ENCODE measurements around the gene TRIM50. TPM values are rescaled to one million over a fixed set of nuclear protein-coding genes. Genes with fewer than 3 reads are reported as not detected.
A peak's percentile ranks its signal among the peaks of the same experiment; 100 is the strongest.

The TRIM50 gene
- total RNA-seq, 1 donor from 2014 or later: 0.33 TPM

GRCh38 chr7:73349763-73350162, 21.9 kb upstream of the TRIM50 start:
- H3K9me3 ChIP-seq (replicated peaks): peaks cover 12% of the 10 kb centered on the region
- no peak for TF ChIP-seq CTCF (IDR thresholded peaks at IDR 0.05; ENCODE audit: borderline replicate concordance)
- intact Hi-C loops (cut with micrococcal nuclease): no loop called here
- H3K27ac ChIP-seq (replicated peaks): no peak overlapping the region
- no peak overlapping the region for H3K4me3 ChIP-seq
- H3K4me1 ChIP-seq: peaks cover 5% of the 10 kb centered on the region
- peaks cover 8% of the 10 kb centered on the region for H3K27me3 ChIP-seq (ENCODE audit: low read depth)
- DNase-seq: no peak
- H3K36me3 ChIP-seq: no peaks in the 10 kb centered on the region

- H3K27me3 ChIP-seq (ENCODE audit: low read depth): peaks cover 23% of the 10 kb centered on the region
- no peaks in the 10 kb centered on the region for H3K9me3 ChIP-seq (replicated peaks)
- H3K27ac ChIP-seq (replicated peaks): no peak overlapping the region
- intact Hi-C loops (cut with micrococcal nuclease): no loop called here
- H3K4me1 ChIP-seq: peaks cover 5% of the 10 kb centered on the region
- DNase-seq: no peak
- no peak for TF ChIP-seq CTCF (IDR thresholded peaks at IDR 0.05; ENCODE audit: borderline replicate concordance)
- no peak overlapping the region for H3K4me3 ChIP-seq
- H3K36me3 ChIP-seq: no peaks in the 10 kb centered on the region
Measured at GRCh38 chr7:73345951-73346350, 18.1 kb upstream of the TRIM50 start.

- intact Hi-C loops (cut with micrococcal nuclease): no loop called here
- Histone ChIP-seq H3K27me3 (ENCODE audit: low read depth) (peaks cover 27% of the 10 kb centered on the region), H3K4me1 (peaks cover 2% of the 10 kb centered on the region), H3K4me3 (no peak overlapping the region), H3K9me3 (replicated peaks) (no peaks in the 10 kb centered on the region), H3K27ac (replicated peaks) (no peak overlapping the region), H3K36me3 (no peaks in the 10 kb centered on the region)
- no peak for DNase-seq
- no peak for TF ChIP-seq CTCF (IDR thresholded peaks at IDR 0.05; ENCODE audit: borderline replicate concordance)
Measured at GRCh38 chr7:73345538-73345937, 17.7 kb upstream of the TRIM50 start.

GRCh38 chr7:73343671-73344380, 15.9 kb upstream of the TRIM50 start:
- peaks cover 32% of the 10 kb centered on the region for H3K27me3 ChIP-seq (ENCODE audit: low read depth)
- DNase-seq: no peak
- no peak overlapping the region for H3K4me3 ChIP-seq
- H3K4me1 ChIP-seq: no peaks in the 10 kb centered on the region
- intact Hi-C loops (cut with micrococcal nuclease): no loop called here
- no peak overlapping the region for H3K27ac ChIP-seq (replicated peaks)
- H3K36me3 ChIP-seq: no peaks in the 10 kb centered on the region
- TF ChIP-seq CTCF (IDR thresholded peaks at IDR 0.05; ENCODE audit: borderline replicate concordance): no peak
- H3K9me3 ChIP-seq (replicated peaks): no peaks in the 10 kb centered on the region

- H3K27ac ChIP-seq (replicated peaks): no peak overlapping the region
- intact Hi-C loops (cut with micrococcal nuclease): no loop called here
- H3K36me3 ChIP-seq: no peaks in the 10 kb centered on the region
- H3K4me3 ChIP-seq: peak overlapping the region; percentile 33
- DNase-seq: no peak
- no peaks in the 10 kb centered on the region for H3K4me1 ChIP-seq
- H3K9me3 ChIP-seq (replicated peaks): no peaks in the 10 kb centered on the region
- peak; percentile 66 for TF ChIP-seq CTCF (IDR thresholded peaks at IDR 0.05; ENCODE audit: borderline replicate concordance)
- peaks cover 32% of the 10 kb centered on the region for H3K27me3 ChIP-seq (ENCODE audit: low read depth)
Measured at GRCh38 chr7:73342645-73343044, 14.8 kb upstream of the TRIM50 start.

All from left ventricle myocardium inferior (tissue), 1 donor.